Urothelium cell line (cell line): ENCODE data around the gene C2CD2L.
"Not testable (repeated sequence)": the region's sequence is repeated elsewhere in the genome, so short reads cannot be mapped to it uniquely, and the experiment has no call there.

Source experiments
- DNase-seq: peaks from one replicate; pipeline ENCODE4 v3.0.0; 2011; ENCODE audit warnings: low spot score, mixed read lengths
- FAIRE-seq: peaks from 2 replicates; lab custom pipeline; 2011; peaks lifted over from hg19 to GRCh38; lab: Jason Lieb, UNC

Gene C2CD2L

GRCh38 chr11:119106564-119107537 lies at the start of gene C2CD2L:
Gene C2CD2L (plus strand): TSS chr11:119107344. CDS start chr11:119107742, 398 bp downstream.
- FAIRE-seq, result no peak

DNA sequence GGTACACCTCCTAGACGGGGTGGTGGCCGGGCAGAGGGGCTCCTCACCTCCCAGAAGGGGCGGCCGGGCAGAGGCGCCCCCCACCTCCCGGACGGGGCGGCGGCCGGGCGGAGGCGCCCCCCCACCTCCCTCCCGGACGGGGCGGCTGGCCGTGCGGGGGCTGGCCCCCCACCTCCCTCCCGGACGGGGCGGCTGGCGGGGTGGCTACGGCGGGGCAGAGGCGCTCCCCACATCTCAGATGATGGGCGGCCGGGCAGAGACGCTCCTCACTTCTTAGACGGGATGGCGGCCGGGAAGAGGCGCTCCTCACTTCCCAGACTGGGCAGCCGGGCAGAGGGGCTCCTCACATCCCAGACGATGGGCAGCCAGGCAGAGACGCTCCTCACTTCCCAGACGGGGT lies 48.0 kb upstream of the C2CD2L start:
- not testable (repeated sequence) for FAIRE-seq, DNase-seq

More at GRCh38 chr11:119106564-119107537, at the start of gene C2CD2L:
- peak; percentile 89 for DNase-seq

GRCh38 chr11:119061256-119061655 lies 45.9 kb upstream of the C2CD2L start:
- DNase-seq (no peak), FAIRE-seq (no peak)

DNA sequence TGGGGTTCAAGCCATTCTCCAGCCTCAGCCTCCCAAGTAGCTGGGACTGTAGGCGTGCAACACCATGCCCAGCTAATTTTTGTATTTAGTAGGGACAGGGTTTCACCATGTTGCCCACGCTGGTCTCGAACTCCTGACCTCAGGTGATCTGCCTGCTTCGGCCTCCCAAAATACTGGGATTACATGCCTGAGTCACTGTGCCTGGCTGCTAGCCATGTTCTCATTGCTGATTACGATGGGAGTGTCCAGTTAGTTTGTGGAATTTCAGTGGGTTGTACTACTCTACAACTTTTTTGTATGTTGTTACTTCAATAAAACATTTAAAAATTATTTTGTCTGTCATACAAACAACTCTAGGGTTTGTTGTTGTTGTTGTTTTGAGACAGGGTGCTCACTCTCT lies 44.4 kb upstream of the C2CD2L start:
- FAIRE-seq, result no peak
- no peak for DNase-seq

- FAIRE-seq, result no peak
These were observed 41.8 kb upstream of the C2CD2L start for GRCh38 chr11:119065369-119065768.

GRCh38 chr11:119067371-119068222 lies 39.5 kb upstream of the C2CD2L start, which contains the start of gene VPS11:
Gene VPS11 (plus strand): TSS chr11:119067818. CDS start chr11:119067824, 6 bp downstream.
- FAIRE-seq, result no peak
- DNase-seq, result peak; percentile 96

More at GRCh38 chr11:119065369-119065768, 41.8 kb upstream of the C2CD2L start:
- peak; percentile 12 for DNase-seq

DNA sequence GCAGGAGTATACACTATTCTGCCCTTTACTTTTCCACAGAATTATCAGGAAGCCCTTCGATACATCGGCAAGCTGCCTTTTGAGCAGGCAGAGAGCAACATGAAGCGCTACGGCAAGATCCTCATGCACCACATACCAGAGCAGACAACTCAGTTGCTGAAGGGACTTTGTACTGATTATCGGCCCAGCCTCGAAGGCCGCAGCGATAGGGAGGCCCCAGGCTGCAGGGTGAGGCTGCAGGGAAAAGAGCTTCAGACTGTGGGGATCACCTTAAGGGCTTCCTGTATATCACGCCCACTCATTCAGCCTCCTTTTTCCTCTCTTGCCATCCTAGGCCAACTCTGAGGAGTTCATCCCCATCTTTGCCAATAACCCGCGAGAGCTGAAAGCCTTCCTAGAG lies 29.3 kb upstream of the C2CD2L start:
- FAIRE-seq, result no peak
- no peak for DNase-seq

GRCh38 chr11:119078675-119079420 lies 28.3 kb upstream of the C2CD2L start:
- DNase-seq (no peak), FAIRE-seq (no peak)

- no peak for DNase-seq
These were observed 25.4 kb upstream of the C2CD2L start for GRCh38 chr11:119081682-119082260.

DNA sequence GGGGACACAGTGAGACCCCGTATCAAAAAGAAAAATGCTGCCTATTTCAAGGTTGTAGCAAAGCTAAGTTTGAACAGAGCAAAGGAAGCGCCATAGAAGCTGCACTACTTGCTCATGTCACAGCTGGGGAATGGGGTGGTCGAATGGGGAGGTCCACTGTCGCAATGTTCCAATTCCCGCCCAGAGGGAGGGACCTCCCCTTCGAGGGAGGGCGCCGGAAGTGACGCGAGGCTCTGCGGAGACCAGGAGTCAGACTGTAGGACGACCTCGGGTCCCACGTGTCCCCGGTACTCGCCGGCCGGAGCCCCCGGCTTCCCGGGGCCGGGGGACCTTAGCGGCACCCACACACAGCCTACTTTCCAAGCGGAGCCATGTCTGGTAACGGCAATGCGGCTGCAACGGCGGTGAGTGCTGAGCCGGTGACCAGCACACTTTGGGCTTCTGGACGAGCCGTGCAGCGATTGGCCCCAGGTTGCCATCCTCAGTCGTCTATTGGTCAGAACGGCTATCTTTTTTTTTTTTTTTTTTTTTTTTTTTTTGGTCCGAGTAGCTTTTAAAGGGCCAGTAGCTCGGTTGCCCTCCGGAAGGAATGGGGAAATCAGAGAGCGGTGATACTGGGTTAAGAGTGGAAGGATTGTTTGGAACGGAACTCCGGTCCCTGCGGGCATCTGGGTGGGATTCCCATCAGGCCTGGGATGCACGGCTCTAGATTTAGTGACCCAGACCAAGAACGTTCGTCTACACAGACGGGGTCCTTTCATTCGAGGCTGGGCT lies 22.3 kb upstream of the C2CD2L start, which contains the start of gene HMBS:
HMBS (plus strand) TSS at position 219 of the 774 bp plus-strand sequence; CDS start at position 372, 153 bp downstream.
- DNase-seq, result peak; percentile 88
- FAIRE-seq, result no peak

More at GRCh38 chr11:119081682-119082260, 25.4 kb upstream of the C2CD2L start:
- no peak for FAIRE-seq

- DNase-seq (no peak), FAIRE-seq (no peak)
These were observed 21.7 kb upstream of the C2CD2L start for GRCh38 chr11:119085437-119085847.

GRCh38 chr11:119087123-119087522 lies 20.0 kb upstream of the C2CD2L start:
- DNase-seq, result no peak
- FAIRE-seq, result no peak

DNA sequence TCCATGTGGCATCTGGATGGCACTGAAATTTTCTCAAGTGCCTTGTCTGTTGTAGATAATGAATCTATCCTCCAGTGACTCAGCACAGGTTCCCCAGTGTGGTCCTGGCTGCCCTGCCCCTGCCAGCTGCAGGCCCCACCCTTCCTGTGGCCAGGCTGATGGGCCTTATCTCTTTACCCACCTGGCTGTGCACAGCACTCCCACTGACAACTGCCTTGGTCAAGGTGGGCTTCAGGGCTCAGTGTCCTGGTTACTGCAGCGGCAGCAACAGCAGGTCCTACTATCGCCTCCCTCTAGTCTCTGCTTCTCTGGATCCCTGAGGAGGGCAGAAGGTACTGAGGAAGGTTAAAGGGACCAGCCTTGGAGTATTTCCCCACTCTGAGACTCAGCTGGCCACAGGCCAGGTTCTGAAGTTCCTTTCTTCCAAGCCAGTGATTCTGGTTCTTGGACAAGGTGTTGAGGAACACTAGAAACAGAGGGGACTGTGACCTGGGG lies 19.4 kb upstream of the C2CD2L start:
- FAIRE-seq, result no peak
- DNase-seq, result no peak

GRCh38 chr11:119088406-119088805 lies 18.7 kb upstream of the C2CD2L start:
- FAIRE-seq (no peak), DNase-seq (no peak)

DNA sequence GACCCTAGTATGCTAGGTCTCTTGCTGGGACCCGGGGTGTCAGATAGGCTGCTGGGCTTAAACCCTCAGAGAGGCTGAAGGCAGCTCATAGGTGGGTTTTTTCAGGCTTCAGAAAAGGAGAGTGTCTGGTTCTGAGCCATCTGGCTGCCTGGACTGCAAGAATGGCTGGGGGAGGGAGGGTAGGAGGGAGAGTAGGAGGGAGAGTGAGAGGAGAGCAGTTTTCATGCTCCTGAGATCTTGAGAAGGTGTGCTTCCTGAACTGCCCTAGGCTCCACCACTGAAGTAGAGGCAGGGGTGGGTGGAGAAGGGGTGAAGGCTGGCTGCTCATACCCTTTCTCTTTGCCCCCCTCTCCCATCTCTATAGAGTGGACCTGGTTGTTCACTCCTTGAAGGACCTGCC lies 17.8 kb upstream of the C2CD2L start:
- DNase-seq (no peak), FAIRE-seq (no peak)

DNA sequence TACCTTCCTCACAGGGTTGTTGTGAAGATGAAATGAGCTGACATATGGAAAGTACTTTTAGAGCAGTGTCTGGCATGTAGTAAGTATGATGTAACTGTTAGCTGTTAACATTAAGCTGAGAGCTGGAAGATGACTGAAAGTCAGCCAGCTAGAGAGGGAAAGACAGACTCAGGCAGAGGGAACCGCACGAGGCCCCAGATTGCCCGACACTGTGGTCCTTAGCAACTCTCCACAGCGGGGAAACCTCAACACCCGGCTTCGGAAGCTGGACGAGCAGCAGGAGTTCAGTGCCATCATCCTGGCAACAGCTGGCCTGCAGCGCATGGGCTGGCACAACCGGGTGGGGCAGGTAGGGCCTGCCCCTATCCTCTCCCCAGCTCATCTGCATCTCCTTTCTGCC lies 16.0 kb upstream of the C2CD2L start:
- no peak for DNase-seq
- FAIRE-seq, result no peak

DNA sequence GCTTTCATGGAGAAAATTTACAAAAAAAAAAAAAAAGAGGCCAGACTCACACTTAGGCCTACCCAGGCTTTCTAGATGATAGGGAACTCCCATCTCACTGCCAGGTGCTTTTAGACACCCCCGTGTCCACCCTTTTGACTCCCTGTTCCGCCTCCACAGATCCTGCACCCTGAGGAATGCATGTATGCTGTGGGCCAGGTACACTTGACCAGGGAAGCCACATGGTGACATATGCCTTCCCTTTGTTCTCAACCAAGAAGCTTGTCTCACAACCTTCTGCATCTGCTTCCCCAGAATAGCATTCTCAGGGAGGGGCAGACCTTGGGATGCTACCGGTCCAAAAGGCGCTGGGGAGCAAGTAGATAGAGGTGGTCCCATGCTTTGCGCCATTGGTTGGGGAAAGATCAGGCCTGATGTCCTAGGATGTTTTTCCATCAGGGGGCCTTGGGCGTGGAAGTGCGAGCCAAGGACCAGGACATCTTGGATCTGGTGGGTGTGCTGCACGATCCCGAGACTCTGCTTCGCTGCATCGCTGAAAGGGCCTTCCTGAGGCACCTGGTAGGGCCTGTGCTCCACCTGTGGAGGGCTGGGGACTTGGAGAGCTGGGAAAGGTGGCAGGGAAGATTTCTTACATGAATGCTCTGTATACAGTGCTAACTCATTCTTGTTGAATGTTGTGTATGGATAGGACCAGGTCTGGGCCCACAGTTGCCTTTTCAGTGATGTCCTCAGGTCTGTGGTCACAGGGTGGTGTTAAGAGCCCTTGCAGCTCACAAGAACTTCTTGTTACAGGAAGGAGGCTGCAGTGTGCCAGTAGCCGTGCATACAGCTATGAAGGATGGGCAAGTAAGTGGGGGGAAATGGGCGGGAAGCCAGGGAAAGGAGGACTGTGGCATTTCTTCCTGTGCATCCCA lies 14.9 kb upstream of the C2CD2L start:
- DNase-seq (no peak), FAIRE-seq (no peak)
